OCI-LY3 (cell line): ENCODE measurements around the gene CACNA1C.

Experiments used
- CTCF ChIP-seq: fragments of 200-600, 300-600 bp; sonication (generic); IDR thresholded peaks from 2 replicates; pipeline ENCODE4 v1.5.1; 2014; ENCODE audit warnings: antibody characterized with exemption, low read length, low read depth
- EZH2phosphoT487 ChIP-seq: fragments of 200-600 bp; shearing (Covaris generic); IDR thresholded peaks from 2 replicates; pipeline ENCODE4 v1.6.1; 2018; ENCODE audit warnings: antibody characterized with exemption, mixed run types, low read depth

GRCh38 chr12:2322554-2323120, 269.9 kb downstream of the CACNA1C start:
- TF ChIP-seq CTCF (no peak), EZH2phosphoT487 (no peak)
